NCI-H2029 (cell line): ENCODE measurements around the gene CD274.
A peak's percentile ranks its signal among the peaks of the same experiment; 100 is the strongest.
"Not testable (repeated sequence)": the region's sequence is repeated elsewhere in the genome, so short reads cannot be mapped to it uniquely, and the experiment has no call there.

Experiments used
- DNase-seq: peaks from one replicate; lab custom pipeline; 2025; lab: John Stamatoyannopoulos, UW

Gene CD274

GRCh38 chr9:5450359-5451091, at the start of gene CD274:
Gene CD274 (plus strand): TSS chr9:5450542. CDS start chr9:5456114, 5,572 bp downstream.
- DNase-seq: peak; percentile 78

- no peak for DNase-seq
Measured at GRCh38 chr9:5402217-5402616, 48.1 kb upstream of the CD274 start.

GRCh38 chr9:5408596-5408995, 41.7 kb upstream of the CD274 start:
- no peak for DNase-seq

- DNase-seq: no peak
Measured at GRCh38 chr9:5416953-5417352, 33.4 kb upstream of the CD274 start.

DNA sequence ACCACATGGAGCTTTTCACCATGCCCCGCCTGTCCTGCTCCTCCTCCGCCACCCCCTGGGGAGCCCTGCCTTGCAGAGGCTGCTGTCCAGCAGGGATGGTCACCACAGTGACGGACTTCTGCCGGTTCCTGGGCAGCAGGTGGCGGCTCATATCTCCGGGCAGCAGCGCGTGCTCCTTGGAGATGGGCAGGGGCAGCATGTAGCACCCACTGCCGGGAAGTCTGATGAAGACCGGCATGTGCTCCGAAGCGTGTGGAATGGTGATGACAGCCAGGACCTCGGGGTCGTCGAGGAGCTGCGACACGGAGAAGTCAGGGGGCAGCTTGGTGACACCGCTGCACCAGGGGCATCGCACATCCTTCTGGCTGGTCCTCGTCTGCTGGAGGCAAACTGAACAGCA, 31.9 kb upstream of the CD274 start:
- no peak for DNase-seq

DNA sequence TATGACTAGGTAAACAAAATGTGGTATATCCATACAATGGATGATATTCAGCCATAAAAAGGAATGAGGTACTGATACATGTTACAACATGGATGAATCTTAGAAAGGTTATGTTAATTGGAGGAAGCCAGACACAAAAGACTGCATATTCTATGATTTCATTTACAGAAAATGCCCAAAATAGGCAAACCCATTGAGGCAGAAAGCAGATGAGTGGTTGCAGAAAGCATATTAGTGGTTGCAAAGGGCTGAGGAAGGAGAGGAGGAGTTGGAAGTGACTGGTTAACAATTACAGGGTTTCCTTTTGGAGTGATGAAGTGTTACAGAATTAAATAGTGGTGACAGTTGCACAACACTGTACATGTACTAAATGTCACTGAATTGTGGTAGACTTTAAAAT, 30.4 kb upstream of the CD274 start:
- DNase-seq: no peak

DNA sequence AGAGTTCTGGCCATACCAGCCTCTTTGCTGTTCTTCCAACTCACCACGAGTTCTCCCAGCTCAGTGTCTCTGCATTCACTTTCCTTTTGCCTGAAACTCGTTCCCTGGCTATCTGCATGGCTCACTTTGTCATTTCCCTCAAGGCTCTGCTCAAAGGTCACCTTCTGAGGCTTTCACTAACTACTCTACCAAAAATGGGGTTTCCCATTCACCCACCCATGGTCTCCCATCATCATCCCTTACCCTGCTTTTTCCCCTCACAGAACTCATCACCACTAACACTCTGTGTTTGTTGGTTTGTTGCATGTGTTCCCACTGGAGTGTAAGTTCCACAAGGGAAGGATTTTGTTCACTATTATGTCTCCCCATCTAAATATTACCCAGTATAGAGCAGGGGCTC, 29.2 kb upstream of the CD274 start:
- no peak for DNase-seq

- DNase-seq: no peak
Measured at GRCh38 chr9:5422276-5422675, 28.1 kb upstream of the CD274 start.

GRCh38 chr9:5425006-5425628, 25.2 kb upstream of the CD274 start:
- DNase-seq: peak; percentile 0

GRCh38 chr9:5427005-5427404, 23.3 kb upstream of the CD274 start:
- no peak for DNase-seq

DNA sequence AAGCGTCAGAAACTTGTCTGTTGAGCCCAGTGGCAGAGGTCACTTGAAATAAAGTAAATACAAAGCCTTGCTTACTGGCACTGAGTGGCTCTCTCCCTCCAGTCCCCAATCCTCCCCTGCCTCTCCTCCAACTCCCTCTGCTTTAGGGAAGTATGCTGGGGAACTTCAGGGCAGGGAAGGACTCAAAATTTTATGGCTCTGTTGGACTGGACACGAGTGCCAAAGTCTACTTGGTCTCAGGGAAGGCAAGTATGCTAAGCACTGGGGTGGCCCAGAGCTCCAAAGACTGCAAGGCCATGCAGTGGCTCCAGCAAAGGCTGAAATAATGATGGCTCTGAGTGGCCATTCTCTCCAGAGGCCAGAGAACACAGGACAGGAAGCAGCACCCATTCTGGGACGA, 22.2 kb upstream of the CD274 start:
- no peak for DNase-seq

DNA sequence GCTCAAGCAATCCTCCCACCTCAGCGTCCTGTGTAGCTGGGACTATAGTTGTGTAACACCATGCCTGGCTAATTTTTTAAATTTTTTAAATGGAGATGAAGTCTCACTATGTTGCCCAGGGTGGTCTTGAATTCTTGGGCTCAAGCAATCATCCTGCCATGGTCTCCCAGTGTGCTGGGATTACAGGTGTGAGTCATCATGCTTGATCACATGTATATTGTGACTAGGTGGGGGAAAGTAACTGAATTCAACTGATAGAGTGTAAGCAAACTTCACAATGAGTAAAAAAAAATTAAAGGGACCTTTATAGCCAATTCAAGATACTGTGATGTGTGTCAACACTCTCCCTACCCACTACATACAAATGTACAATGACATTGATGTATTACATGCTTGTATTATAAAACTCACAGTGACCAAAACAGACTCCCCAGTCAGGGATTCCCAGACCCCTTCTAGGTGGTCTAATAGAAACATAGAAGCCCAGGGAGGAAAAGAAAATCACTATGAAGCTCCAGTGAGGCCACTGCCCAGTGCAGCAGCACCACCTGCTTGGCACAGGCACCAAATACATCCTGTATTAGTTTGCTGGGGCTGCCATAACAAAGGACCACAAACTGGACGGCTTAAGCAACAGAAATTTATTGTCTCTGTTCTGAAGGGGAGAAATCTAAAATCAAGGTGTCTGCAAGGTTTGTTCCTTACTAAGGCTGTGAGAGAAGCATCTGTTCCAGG, 21.4 kb upstream of the CD274 start:
- no peak for DNase-seq

DNA sequence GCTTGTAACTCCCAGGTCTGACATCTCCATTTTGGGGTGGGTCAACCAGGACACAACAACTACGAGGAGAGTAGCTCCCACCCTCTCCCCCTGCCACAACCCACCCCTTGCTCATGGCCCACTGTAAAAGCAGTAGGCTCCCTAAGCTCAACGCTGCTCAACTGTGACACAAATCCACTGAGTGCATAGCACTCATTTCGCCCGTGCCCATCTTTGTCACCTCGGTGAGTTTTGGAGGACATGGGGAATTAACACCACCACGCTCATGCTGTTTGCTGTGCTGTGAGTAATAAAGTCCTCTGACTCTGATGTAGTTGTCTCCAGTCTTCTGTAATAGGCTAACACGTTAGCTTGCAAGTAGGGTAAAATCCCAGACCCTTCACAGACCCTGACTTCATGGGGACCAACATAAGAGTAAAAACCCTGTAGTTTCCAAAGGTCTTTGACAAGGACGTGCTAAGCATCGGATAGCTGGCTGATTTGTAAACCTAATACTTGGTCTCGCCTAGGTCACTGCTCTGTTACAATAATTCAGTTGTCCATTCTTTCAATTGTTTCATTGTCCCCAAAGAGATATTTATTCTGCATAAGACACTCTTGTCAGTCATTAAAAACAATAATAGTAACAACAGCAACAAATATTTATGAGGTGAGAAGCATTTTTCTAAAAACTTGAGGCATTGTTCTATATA, 20.3 kb upstream of the CD274 start:
- DNase-seq: no peak

GRCh38 chr9:5430912-5431311, 19.4 kb upstream of the CD274 start:
- DNase-seq: no peak

DNA sequence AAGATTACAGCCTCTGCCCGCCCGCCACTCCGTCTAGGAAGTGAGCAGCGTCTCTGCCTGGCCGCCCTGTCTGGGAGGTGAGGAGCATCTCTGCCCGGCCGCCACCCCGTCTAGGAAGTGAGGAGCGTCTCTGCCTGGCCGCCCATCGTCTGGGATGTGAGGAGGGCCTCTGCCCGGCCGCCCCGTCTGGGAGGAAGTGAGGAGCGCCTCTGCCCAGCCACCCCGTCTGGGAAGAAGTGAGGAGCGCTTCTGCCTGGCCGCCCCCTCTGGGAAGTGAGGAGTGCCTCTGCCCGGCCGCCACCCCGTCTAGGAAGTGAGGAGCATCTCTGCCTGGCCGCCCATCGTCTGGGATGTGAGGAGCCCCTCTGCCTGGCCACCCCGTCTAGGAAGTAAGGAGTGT, 17.5 kb upstream of the CD274 start:
- DNase-seq: not testable (repeated sequence)

GRCh38 chr9:5433328-5433727, 17.0 kb upstream of the CD274 start:
- DNase-seq: not testable (repeated sequence)

GRCh38 chr9:5433841-5434810, 16.2 kb upstream of the CD274 start:
- DNase-seq: not testable (repeated sequence)

GRCh38 chr9:5435912-5436311, 14.4 kb upstream of the CD274 start:
- peak; percentile 70 for DNase-seq

DNA sequence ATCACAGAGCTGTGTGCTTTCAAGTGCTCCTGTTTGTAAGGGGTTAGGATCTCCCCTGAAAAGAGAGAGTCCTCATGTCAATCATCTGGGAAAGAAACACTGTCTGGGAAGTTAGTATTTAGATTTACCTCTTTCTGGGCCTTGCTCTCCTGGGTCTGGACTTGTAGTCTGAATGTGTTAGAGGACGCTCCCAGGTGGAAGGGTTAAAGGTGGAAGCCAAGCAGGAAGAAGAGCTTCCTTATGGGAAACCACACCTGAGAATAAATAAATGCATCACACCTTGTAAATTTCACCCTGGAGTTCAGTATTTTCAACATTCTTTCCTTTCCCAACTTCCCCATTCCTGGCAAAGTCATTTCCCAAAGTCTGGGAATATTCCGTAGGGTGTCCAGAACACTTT, 13.9 kb upstream of the CD274 start:
- no peak for DNase-seq

- peak; percentile 79 for DNase-seq
Measured at GRCh38 chr9:5437254-5438216, 12.8 kb upstream of the CD274 start, which contains the start of gene PLGRKT. Gene PLGRKT (minus strand): TSS chr9:5437925. CDS start chr9:5431977, 5,948 bp downstream.
